NCI-H1436 (cell line): ENCODE data around the gene LEAP2.

Source experiments
- DNase-seq: peaks from one replicate; lab custom pipeline; 2025; lab: John Stamatoyannopoulos, UW

The LEAP2 gene, protein sequence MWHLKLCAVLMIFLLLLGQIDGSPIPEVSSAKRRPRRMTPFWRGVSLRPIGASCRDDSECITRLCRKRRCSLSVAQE

DNA sequence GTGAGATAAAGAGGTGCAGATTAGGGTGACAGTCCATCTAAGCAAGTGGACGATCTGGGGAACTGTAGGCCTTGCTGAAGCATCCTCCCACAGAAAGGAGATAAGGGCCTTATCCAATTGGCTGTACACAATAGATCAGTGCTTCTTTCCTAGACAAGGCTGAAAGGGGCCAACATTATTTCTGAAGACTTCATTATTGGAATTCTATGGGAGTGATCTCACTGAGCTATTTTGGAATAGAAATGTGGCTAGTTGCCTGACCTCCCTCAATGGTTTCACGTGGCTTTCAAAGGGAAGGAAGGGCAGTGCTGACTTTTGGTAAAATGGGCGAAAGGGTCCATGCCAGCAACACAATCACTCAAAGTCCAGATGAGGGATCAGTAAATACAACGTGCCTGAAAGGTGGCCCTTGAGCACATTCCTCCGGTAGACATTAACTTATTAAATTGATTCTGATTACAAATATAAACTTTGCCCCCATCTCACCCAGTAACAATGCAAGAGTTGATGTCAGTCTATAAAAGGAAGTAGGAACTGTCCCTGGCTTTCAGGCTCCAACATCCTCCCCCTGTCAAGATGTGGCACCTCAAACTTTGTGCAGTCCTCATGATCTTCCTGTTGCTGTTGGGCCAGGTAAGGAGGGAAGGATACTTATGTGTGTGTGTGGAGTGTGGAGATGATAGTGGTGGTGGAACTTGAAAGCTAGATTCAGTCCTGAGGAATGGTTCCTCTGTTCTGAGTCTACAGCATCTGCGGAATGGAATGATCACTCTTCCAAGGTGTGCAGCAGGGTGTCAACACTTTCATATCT is at the start of gene LEAP2:
LEAP2 (plus strand) TSS at position 550 of the 811 bp plus-strand sequence; CDS start at position 577, 27 bp downstream.
- no peak for DNase-seq

DNA sequence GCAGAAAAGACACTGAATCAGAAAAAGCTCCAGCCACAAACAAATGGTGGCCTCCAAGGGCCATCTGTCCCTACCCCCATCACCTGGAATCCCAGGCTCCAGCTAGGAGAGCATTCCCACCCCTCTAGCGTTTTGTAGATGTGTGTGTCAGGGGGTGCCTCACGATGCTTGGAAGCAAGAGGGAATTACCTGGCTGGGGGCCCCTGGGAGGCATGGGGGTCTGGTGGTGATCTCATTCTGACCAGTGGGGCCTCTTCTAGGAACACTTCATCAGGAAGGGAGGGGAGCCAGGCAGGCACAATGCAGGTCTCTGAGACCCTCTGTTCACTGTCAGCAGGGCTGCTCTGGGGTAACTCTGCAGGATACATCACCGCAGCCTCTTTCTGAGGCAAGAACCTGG is 49.0 kb upstream of the LEAP2 start:
- DNase-seq, result no peak

DNA sequence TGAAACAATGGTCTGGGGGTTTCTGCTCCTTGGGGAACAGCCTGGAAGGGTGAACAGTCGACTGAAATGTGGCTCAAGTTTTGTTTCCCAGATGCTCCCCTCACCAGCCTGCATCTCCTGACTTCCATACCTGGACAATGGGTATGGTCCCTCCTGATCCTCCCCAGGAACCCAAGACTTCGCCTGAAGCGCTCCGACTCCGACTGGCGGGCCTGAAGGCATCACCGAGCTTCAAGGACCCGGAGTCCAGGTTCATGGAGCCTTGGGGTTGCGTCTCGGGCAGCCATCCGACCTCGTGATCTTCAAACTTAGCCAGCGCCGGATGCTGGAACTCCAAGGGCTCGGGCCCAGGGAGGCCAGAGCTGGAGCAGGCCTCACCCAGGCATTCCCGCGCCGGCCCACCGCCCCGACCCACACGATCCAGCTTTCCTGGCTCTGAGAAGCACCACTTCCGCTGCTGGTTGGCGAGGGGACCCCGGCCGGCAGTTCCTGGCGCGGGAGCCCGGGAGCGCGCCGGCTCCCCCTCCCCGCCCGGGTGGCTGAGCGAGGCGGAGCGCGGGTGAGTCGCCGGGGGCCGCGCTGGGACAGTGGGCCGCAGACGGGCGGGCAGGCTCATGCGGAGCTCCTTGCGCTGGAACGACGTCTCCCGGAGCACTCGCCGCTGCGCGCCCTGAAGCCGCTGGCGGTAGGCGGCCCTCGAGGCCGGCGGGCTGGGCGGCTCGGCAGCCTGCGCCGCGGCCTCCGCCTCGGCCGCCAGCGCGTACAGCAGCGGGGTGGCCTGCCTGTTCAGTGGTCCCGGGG is 48.2 kb upstream of the LEAP2 start:
- no peak for DNase-seq

DNA sequence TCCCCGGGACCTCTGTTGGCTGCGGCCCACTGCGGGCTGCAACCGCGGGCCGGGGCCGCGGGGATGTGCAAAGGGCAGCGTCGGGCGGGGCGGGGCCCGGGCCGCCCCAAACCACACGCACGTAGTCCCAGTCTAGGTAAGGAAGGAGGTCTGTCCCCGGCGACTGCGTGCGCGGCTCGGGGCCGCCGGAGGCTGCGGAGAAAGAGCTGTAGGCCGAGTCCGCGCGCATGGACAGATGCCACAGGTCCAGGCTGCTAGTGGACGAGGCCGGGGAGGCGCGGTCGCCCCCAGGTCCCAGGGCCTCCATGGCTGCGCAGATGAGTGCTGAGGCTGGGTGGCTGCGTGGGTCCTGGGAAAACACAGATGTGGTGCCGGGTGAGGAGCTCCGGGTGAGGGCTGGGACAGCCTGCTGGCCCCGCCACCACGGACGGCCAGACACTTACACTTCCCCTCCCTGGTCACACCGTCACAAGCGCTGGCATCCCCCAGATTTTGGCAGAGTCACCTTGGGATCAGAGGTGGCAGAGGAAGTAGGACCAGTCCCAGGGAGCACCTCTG is 47.6 kb upstream of the LEAP2 start:
- no peak for DNase-seq

DNA sequence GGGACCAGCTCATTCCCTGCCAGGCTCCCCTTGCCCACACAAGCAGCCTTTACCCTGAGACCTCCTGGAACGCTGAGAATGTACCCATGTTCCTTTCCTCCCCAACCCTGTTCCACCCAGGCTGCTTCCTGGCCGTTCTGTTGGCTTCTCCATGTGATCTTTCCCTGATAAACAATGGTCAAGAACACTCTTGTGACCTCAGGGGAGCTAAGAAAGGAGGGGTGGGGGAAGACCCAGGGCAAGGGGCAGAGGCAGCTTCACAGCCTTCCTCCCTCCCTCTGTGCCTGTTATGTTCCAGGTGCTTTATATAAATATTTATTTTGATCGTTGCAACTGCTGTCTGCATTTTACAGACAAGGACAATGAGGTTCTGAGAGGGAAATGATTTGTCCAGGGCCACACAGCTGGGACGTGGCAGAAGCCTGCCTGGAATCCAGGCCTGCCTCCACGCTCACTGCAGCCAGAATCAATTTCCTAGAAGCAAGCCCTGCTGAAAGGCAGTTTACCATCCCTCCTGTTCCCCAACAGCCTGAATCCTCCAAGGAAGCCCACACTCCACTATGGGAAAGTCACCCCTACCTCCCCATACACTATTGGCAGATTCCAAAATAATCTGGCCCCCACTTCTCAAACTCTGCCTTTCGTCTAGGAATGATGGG is 46.9 kb upstream of the LEAP2 start:
- DNase-seq, result no peak

DNA sequence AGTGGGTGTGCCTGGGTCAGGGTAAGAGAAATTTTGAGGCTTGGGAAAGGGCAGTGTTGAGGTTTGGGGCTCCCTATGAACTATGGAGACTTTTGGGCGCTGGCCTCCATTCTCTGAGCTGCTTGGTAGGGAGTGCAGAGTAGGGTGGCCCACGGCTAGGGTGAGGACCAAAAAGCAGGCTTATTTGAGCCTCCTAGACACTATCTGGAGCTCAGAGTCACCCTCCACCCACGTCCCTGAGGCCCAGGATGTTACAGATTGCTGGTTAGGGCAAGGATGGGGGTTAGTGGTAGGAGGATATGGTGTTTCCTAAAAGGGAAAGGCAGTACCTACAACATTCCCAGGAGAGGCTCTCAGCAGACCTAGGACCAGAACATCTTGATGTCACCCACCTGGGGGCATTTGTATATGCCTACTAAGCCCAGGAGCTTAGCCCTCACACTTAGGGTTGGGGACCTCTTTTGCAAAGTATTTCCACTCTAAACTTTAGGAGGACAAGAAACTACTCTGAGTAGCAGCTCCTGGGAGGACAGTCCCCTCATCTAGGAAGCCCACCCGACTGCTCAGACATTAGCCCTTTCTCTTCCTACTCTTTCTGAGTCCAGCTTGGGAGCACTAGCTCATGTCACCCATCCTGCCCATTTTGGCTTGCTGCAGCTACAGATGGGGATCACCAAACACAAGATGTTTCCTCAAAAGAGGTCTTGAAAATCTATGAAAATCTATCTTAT is 45.4 kb upstream of the LEAP2 start:
- DNase-seq, result no peak

DNA sequence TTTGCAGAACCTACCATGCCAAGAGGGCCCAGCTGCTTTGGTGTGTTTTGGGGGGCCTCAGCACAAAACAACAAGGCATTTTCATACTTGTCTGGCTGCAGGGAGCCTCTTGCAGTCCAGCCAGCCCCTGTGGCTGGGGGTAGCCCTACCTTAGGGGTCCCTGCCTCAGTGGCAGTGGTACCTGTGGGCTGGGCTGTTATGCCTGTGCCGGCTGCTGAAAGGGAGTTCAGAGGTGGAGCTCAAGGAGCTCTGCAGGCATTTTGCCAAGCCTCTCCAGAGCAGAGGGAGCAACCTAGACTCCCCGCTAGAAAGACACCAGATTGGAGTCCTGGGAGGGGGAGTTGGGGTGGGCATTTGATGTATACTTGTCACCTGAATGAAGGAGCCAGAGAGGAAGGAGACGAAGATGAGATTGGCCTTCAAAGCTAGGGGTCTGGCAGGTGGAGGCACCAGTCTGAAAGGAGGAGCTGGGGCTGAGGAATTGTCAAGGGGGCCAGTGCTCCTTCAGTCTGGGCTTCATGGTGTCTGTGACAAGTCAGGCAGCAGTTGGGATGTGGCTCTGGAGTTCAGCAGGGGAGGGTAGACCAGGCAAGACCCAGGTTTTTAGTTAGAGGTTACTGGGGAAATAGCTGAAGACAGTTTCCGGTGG is 44.5 kb upstream of the LEAP2 start:
- DNase-seq, result no peak

DNA sequence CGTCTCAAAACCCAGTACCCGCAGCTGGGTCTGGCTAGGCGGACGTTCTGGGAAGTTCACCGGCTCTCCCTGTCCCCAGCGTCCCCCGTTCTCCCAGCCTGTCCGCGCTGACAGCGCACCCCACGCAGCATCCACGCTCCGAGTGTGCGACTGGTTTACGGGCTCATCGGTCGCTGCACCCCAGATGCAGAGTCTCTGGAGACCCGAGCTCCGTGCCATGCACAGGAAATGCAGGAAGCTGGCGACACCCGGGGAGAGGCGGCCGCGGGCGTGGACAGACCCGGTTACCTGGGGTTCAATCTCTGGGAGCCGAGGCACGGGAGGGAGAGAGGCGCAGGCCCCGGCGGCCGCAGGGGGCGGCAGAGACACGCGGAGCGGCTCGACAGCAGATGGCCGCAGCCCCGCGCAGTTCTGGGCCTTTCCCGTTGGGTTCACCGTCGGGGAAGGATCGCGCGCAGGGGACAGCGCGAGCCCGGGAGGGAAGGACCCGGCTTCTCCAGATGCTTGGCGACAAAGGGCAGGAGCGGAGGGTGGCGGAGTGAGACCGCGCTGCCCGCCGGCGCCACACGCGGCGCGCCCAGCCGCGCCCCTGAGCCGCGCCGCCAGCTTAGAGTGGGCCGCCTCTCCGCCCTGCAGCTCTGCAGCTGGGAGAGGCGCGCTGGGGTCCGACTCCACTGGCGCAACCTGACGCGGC is 43.6 kb upstream of the LEAP2 start:
- peak; percentile 54 for DNase-seq

DNA sequence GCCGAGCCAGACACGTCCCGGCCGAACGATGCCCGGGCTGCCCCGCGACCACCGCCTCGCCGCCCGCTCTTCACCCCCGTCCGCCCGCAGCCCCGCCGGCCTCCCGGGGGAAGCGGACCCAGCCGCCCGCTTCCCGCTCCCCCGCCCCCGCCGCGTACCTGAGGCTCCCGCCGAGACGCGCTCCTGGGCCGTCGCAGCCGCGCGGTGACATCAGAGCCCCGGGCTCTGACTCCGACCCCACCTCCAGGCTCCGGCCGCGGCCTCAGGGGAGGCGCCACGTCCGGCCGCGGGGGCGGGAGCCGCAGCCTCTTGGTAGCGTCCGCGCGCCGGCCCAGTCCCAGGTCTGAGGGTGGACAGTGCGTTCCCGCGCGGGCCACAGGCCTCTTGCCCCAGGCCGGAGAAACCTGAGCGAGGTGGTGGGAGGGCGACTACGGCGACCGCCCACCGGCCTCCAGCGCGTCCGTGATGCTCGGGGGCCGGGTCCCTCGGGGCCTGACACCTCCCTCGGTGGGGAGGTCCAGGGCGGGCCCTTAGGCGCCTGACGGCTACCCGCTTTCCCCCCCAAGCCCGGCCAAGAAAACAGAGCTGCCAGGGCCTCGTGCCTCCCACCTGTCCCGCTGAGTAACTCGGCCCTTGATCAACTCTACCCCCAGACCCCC is 42.9 kb upstream of the LEAP2 start, which contains the start of gene SHROOM1:
SHROOM1 (minus strand) TSS at position 212 of the 659 bp plus-strand sequence. CDS start 4,507 bp downstream, outside the sequence.
- peak; percentile 22 for DNase-seq

DNA sequence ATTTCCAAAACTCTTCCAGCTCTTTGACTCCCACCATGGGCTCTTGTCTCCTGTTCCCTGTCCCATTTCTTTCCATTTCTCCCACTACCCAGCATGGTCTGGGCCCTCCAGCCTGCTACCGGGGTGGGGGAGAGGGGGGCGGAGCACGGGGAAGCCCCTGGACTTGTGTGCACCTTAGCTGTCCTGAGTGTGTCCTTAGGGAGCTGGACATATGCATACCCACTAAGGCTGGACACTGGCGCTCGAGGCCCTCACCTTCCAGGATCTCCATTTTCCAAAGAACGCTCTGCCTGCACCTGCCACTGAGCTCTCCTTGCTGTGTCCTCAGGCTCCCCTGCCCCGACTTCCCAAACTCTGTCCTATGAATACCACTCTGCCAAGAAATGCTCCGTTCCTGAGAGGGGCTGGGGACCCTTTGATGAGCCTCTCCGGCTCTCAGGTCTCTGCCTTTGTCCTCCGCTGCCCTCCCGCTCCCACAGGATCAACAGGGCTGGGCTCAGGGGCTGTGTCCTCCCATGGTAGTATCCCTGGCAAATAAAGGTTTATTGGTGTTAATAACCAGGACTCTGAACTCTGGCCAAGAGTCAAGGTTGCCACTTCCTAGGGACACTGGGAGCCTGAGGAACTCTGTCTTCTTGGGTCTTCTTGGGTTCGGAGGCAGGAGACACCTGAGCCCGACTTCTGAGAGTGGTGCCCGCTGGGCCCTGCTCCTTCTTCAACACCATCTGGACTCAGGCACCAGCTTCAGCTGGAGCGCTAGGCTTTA is 42.2 kb upstream of the LEAP2 start:
- no peak for DNase-seq

DNA sequence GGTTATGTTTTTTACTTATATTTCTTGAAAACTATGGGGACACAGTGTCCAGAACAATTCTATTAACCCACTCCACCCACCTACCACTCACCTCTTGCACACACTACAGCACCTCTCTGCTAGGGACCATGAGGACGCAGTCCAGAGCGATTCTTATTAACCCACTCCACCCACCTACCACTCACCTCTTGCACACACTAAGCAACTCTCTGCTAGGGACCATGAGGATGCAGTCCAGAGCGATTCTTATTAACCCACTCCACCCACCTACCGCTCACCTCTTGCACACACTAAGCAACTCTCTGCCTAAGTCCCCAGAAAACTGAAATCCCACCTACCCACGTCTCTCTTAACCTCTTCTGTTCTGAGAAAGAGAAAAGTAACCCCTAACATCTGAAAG is 40.9 kb upstream of the LEAP2 start:
- no peak for DNase-seq

DNA sequence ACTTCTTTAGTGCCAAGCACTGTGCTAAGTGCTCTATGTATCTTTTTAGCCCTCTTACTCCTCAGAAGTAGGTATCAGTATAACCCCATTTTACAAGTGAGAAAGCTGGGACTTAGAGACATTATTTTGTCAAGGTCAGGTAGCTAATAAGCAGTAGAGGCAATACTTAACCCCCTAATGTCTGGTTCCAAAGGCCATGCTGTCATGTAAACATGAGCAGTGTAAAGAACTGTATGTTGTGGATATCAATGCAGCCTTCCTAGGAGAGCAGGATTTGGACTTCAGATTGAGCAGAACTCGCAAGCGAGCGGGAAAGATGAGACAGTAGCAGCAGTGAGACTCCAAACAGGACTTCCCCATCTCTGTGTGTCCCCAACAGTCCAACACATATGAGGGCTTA is 39.4 kb upstream of the LEAP2 start:
- DNase-seq, result no peak

DNA sequence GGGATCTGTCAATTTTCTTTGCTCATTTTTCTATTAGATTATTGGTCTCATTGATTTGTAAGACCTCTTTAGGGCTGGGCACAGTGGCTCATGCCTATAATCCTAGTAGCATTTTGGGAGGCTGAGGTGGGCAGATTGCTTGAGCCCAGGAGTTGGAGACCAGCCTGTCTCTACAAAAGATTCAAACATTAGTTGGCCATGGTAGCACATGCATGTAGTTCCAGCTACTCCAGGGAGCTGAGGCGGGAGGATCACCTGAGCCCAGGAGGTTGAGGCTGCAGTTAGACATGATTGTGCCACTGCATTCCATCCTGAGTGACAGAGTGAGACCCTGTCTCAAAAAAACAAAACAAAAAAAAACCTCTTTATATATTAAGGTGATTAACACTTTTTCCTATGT is 36.6 kb upstream of the LEAP2 start:
- no peak for DNase-seq

DNA sequence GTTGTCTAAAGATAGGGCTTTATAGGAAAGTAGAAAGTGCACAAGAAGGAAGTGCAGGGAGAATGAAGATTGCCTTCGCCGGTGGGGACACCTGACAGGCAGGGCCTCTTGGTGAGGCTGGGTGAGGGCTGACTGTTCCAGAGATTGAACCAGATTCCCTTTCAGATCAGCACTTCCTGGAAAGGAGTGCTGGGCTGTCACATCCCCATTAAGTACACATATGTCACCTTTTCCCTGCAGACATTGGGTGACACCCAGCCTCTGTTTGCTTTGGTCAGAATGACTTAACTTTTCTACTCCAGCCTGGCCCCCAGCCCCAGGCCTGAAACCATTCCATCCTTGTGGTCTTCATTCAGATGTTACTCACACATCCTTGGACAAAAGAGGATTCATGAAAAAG is 35.6 kb upstream of the LEAP2 start:
- no peak for DNase-seq

DNA sequence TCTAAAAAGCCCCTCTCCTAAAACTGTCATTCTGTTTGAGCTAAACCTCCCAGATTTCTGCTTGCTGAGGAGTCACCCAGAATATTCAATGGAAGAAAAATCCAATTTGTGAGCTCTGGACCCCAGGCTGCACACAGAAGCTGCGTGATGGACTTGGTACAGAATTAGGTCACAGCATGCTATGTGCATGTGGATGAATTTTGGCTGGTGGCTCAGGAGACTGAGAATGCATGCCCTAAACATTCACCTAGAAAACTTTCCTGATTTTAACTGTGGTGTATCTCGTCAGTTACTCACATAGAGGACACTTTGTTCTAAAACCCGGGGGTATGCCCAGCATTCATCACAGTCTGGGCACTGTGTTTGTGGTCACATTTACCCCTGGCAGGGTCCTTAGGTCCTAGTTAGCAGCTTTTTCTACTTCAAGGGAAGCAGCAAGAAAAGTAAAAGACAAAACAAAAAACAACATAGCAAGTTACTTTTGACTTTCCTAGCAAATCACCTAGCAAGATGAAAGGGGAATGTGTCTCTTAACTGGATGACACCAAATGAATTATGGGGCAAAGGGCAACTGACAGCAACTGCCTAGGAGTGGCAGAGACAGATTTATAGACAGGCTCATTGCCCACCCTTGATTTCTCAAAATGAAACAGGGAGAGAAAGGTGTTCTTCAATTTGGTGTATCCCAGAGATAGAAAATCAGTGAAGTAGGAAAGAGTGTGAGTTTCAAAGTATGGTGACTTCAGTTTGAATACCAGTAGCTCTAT is 34.8 kb upstream of the LEAP2 start:
- DNase-seq, result no peak

DNA sequence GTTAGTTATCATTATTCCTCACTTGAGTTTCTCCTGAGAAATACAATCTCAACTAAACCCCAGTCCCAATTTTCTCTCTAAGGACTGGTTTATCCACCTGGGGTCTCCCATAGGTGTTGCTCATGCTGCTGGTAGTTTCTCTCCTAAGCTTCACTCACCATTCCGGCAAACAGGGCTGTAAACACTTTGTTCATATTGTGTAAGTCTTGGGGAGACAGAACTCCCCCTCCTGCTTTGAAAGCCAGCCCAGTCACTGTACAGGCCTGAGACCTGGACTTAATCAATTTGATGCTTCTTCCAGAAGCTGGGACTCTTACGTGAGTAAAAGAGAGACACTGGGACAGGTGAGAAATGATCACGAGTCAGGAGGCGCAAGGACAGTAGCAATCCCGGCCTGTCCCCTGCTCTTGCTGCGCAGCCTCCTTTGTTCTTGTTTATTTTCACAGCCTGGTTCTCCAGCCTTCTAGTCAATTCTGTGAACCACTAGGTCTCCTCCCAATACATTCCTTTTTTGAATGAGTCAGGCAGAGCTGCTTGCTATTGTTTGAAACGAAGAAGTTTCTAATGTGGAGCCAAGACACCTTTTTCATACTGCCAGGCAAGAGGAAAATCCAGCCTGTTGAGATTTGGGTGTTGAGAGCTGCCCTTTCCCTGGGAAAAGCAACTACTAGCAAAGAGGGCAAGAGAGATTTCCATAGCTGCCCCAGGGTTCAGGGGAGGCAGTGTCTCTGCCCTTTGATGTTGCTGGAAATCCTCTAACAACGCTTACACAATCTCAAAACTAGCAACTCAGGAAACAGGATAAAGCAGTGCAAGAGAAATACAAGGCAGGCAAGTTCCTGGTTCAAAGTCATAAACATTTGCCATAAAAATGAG is 33.8 kb upstream of the LEAP2 start:
- DNase-seq, result no peak

DNA sequence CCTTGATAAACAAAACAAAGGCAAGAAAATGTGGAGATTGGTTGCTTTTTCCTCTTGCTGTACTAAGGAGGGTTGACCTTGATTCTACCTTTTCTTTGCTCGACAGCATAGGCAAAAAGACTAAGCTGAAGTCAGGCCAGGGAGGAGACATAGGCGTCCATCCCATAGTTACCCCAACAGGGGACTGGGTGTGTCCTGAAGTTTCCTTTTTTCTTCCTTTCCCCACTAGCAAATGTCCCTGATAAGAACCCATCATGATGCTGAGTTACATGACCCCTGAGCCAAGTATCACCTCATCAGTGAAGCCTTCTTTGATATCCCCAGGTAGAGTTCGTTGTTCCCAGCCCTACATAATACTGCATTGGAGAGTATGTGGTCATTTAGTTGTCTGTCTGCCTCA is 33.2 kb upstream of the LEAP2 start:
- no peak for DNase-seq
